HL-60 (cell line): ENCODE measurements around the gene MAP7D3.
A peak's percentile ranks its signal among the peaks of the same experiment; 100 is the strongest.
"Not testable (repeated sequence)": the region's sequence is repeated elsewhere in the genome, so short reads cannot be mapped to it uniquely, and the experiment has no call there.

Experiments
- DNase-seq, 2 experiments: peaks; one replicate each; pipeline ENCODE4 v3.0.0-alpha.2; 2010 to 2020; ENCODE audit warnings: low read depth in 1 of 2, low spot score in 1 of 2
- H3K27ac ChIP-seq: fragments of 250-450 bp; sonication (Bioruptor Pico); replicated peaks from 2 replicates; pipeline ENCODE4 v1.5.1; 2020; ENCODE audit warnings: mild to moderate bottlenecking, moderate library complexity
- H3K27me3 ChIP-seq: fragments of 250-450 bp; sonication (Bioruptor Pico); 2 replicates; pipeline ENCODE4 v1.5.1; 2021; ENCODE audit warnings: mild to moderate bottlenecking, moderate library complexity; ENCODE audit not compliant: insufficient read depth, poor library complexity, severe bottlenecking
- H3K4me3 ChIP-seq: replicated peaks from 2 replicates; pipeline ENCODE4 v1.5.1; 2011; ENCODE audit warnings: mild to moderate bottlenecking, control low read depth, low read length; ENCODE audit not compliant: insufficient read depth
- CTCF ChIP-seq: IDR thresholded peaks from one replicate; pipeline ENCODE4 v1.5.1; 2011; ENCODE audit warnings: low read length, control low read depth, inconsistent platforms; ENCODE audit not compliant: insufficient read depth
- GABPA ChIP-seq: IDR thresholded peaks from 2 replicates; pipeline ENCODE4 v1.6.1; 2012; ENCODE audit warnings: low read depth
- POLR2AphosphoS5 ChIP-seq: IDR thresholded peaks from 2 replicates; pipeline ENCODE4 v1.6.1; 2012; ENCODE audit warnings: low read depth
- REST ChIP-seq: IDR thresholded peaks from 2 replicates; pipeline ENCODE4 v1.6.1; 2012; ENCODE audit warnings: low read depth; ENCODE audit not compliant: insufficient replicate concordance
- SPI1 ChIP-seq: IDR thresholded peaks from 2 replicates; pipeline ENCODE4 v1.6.1; 2012; ENCODE audit warnings: low read depth, mild to moderate bottlenecking, borderline replicate concordance
- long read RNA-seq: library from polyadenylated mRNA; unstranded; transcript quantifications from one replicate; pipeline ENCODE4 v2.0.0, GENCODE V29; 2020

Gene MAP7D3, protein sequence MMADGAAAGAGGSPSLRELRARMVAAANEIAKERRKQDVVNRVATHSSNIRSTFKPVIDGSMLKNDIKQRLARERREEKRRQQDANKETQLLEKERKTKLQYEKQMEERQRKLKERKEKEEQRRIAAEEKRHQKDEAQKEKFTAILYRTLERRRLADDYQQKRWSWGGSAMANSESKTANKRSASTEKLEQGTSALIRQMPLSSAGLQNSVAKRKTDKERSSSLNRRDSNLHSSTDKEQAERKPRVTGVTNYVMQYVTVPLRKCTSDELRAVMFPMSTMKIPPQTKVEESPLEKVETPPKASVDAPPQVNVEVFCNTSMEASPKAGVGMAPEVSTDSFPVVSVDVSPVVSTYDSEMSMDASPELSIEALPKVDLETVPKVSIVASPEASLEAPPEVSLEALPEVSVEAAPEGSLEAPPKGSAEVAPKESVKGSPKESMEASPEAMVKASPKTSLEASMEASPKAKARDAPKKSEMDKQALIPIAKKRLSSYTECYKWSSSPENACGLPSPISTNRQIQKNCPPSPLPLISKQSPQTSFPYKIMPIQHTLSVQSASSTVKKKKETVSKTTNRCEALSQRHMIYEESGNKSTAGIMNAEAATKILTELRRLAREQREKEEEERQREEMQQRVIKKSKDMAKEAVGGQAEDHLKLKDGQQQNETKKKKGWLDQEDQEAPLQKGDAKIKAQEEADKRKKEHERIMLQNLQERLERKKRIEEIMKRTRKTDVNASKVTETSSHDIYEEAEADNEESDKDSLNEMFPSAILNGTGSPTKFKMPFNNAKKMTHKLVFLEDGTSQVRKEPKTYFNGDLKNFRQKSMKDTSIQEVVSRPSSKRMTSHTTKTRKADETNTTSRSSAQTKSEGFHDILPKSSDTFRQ
- long read RNA-seq, partial matches to known transcripts = 28 of 34 reads
- long read RNA-seq, other reads (novel, unspliced or antisense) = 6 of 34 reads

DNA sequence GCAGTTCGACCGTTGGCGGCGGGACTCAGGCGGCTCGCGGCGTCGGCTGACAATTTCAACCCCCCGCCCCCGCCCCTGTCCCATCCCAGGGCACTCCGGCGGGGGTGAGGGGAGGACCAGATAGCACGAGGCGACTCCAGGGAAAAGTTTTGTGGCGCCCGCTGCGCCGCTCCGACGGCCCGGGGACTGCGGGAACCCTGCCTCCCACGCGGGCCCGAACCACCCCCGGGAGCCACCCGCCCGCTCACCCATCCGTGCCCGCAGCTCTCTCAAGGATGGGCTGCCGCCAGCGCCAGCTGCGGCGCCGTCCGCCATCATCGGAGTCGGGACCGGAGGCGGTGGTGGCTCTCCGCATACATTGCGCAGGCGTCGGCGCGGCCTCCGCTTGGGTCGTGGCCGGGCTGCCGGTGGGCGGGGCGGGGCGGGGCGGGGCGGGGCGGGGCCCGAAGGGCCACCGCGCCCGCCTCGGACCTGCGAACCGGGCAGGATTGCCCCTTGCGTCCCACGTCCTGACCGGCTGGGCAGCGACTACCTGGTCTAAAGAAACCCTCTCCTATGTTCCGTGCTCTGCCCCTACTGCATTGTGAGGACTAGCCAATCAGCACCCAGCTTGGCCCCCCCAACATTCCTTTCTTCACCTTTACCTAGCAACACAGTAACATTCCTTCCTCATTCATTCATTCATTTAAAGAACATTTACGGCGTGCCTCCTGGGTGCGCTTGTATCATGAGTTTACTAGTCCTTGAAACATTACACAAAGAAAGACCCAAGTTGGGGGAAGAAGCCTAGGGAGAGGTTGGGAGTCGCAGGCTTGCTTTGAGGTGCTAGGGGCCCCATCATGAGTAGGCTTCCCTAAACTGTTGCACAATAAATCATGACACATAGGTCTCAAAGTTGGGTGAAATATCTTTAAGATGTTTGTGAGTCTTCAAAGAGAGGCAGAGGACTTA lies at the start of gene MAP7D3:
MAP7D3 (minus strand) TSS at position 360 of the 951 bp plus-strand sequence; CDS start at position 318, 42 bp downstream.
- H3K27ac ChIP-seq = peak within 1 kb of the TSS; percentile 70

DNA sequence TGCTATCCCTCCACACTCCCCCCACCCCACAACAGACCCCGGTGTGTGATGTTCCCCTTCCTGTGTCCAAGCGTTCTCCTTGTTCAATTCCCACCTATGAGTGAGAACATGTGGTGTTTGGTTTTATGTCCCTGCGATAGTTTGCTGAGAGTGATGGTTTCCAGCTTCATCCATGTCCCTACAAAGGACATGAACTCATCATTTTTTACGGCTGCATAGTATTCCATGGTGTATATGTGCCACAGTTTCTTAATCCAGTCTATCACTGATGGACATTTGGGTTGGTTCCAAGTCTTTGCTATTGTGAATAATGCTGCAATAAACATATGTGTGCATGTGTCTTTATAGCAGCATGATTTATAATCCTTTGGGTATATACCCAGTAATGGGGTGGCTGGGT lies 49.5 kb upstream of the MAP7D3 start, which contains the start of gene ADGRG4:
ADGRG4 (plus strand) TSS at position 243 of the 400 bp plus-strand sequence. CDS start 7,815 bp downstream, outside the sequence.
- not testable (repeated sequence) for H3K27me3 ChIP-seq, DNase-seq, H3K4me3 ChIP-seq, H3K27ac ChIP-seq

More for the DNA sequence above, at the start of gene MAP7D3:
- Histone ChIP-seq H3K27me3 (no peaks in the 10 kb centered on the region), H3K4me3 (peak within 1 kb of the TSS; percentile 62)
- no peak for TF ChIP-seq GABPA
- TF ChIP-seq REST = no peak
- no peak for TF ChIP-seq CTCF
- no peak for TF ChIP-seq POLR2AphosphoS5
- no peak for TF ChIP-seq SPI1
- DNase-seq = peak; percentile 46 to 47

DNA sequence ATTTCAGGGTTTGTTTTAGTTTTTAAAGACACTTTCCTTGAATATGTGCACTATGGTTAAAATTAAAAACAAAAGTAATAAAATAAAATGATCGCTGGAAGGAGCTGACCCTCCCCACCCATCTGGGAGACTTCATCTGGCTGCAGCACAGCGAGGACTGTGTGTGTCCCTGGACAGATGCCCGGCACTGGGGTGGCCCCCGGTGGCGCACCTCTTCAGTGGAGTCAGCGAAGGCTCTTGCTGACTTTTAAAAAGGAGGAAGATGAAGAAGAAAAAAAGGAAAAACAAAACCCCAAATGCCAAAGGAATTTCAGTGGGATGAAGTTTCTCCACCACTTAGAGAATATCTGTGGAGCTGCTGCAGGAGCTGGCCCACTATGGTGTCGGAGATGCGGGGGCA lies 44.2 kb upstream of the MAP7D3 start:
- no peak overlapping the region for H3K27ac ChIP-seq
- no peaks in the 10 kb centered on the region for H3K27me3 ChIP-seq
- H3K4me3 ChIP-seq = no peak overlapping the region
- TF ChIP-seq SPI1 = no peak
- no peak for TF ChIP-seq CTCF
- TF ChIP-seq GABPA = no peak
- no peak for TF ChIP-seq POLR2AphosphoS5
- no peak for TF ChIP-seq REST
- DNase-seq = no peak
